GM12801 (cell line): ENCODE data around the gene COL8A1.

Source experiments
- CTCF ChIP-seq: IDR thresholded peaks from one replicate; pipeline ENCODE4 v1.5.1; 2011; ENCODE audit warnings: control low read depth; ENCODE audit not compliant: insufficient read length; ENCODE audit errors: extremely low read depth

The COL8A1 gene

GRCh38 chr3:99803297-99803696 is 164.9 kb downstream of the COL8A1 start:
- no peak for TF ChIP-seq CTCF

DNA sequence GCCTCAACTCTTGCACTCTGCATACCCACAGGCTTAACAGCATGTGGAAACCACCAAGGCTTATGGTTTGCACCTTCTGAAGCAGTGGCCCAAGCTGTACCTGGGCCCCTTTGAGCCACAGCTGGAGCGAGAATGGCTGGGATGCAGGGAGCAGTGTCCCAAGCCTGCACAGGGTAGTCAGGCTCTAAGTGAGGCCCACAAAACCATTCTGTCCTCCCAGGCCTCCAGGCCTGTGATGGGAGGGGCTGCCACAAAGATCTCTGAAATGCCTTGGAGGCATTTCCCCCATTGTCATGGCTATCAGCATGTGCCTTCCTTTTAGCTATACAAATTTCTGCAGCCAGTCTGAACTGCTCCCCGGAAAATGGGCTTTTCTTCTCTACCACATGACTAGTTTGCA is 166.8 kb downstream of the COL8A1 start:
- no peak for TF ChIP-seq CTCF

- TF ChIP-seq CTCF = no peak
Measured at GRCh38 chr3:99808163-99808794, 169.9 kb downstream of the COL8A1 start.

DNA sequence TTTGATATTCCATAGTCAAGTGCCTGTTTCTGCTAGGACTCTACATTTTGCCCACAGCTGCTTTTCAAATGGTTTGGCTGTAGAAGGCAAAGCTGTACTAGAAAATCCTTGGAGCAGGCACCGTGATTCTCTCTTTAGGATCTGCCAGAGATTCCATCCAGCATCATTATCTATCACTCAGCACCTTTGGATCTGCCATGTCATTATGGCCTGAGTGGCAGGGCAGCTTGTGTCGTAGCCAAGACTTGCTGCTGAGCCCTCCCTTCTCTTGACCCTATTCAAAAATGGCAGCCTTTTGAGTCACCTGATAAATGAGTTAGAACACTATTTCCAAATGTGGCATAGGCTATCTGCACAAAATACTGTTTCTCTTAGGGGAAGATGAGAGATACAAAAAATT is 171.2 kb downstream of the COL8A1 start:
- no peak for TF ChIP-seq CTCF

GRCh38 chr3:99810403-99810802 is 172.0 kb downstream of the COL8A1 start:
- TF ChIP-seq CTCF = no peak

- TF ChIP-seq CTCF = no peak
Measured at GRCh38 chr3:99817047-99817436, 178.6 kb downstream of the COL8A1 start.

- no peak for TF ChIP-seq CTCF
Measured at GRCh38 chr3:99817437-99818240, 179.2 kb downstream of the COL8A1 start, which contains the start of gene CMSS1. Gene CMSS1, plus strand, starts transcription at chr3:99817862.
